Transverse colon (tissue), 4 donors: ENCODE measurements around the gene NTRK3. TPM values are rescaled to one million over a fixed set of nuclear protein-coding genes. Genes with fewer than 3 reads are reported as not detected.

Source experiments
- DNase-seq: peaks from one replicate; pipeline ENCODE4 v3.0.0-alpha.2; 2019
- H3K27ac ChIP-seq, 4 donors: fragments of 200-600 bp; sonication (generic); 2 replicates each; pipeline ENCODE4 v1.5.1; 2016 to 2018; ENCODE audit warnings: inconsistent platforms in 4 of 4
- H3K27me3 ChIP-seq: fragments of 200-600 bp; sonication (generic); 2 replicates; pipeline ENCODE4 v1.5.1; 2017; ENCODE audit warnings: inconsistent platforms
- H3K36me3 ChIP-seq, 4 donors: fragments of 200-600 bp; sonication (generic); 2 replicates each; pipeline ENCODE4 v1.5.1; 2017 to 2019; ENCODE audit warnings: inconsistent platforms in 4 of 4
- H3K4me1 ChIP-seq, 4 donors: fragments of 200-600 bp; sonication (generic); 2 replicates each; pipeline ENCODE4 v1.5.1; 2017 to 2020; ENCODE audit warnings: inconsistent platforms in 4 of 4
- H3K4me3 ChIP-seq, 4 donors: fragments of 200-600 bp; sonication (generic); 1 replicate in 1 of 4; 2 replicates in 3 of 4; pipeline versions ENCODE4 v1.5.1 to v1.6.1; 2017 to 2019; ENCODE audit warnings: inconsistent platforms in 4 of 4
- H3K9me3 ChIP-seq, 2 donors: fragments of 200-600 bp; sonication (generic); 2 replicates each; pipeline ENCODE4 v1.5.1; 2017 to 2019; ENCODE audit warnings: inconsistent platforms in 2 of 2
- CTCF ChIP-seq, 5 experiments: fragments of 200-600 bp in 3 of 5; fragments of 450-650 bp in 2 of 5; sonication (generic) in 3 of 5; IDR thresholded peaks; 1 replicate in 2 of 5; 2 replicates in 3 of 5; pipeline ENCODE4 v1.5.1; 2016 to 2017; ENCODE audit warnings: antibody characterized with exemption in 5 of 5, inconsistent platforms in 3 of 5, mild to moderate bottlenecking in 2 of 5, moderate library complexity in 1 of 5
- EP300 ChIP-seq: sonication (generic); formaldehyde crosslinking; IDR thresholded peaks from one replicate; pipeline ENCODE4 v1.6.1; 2017; ENCODE audit warnings: antibody characterized with exemption, low read depth
- POLR2A ChIP-seq: fragments of 450-650 bp; IDR thresholded peaks from one replicate; pipeline ENCODE4 v1.6.1; 2016; ENCODE audit warnings: antibody characterized with exemption, mild to moderate bottlenecking, moderate library complexity
- POLR2AphosphoS5 ChIP-seq, 3 donors: sonication (generic); formaldehyde crosslinking; IDR thresholded peaks; one replicate each; pipeline ENCODE4 v1.6.1; 2016; ENCODE audit warnings: antibody characterized with exemption in 3 of 3
- WGBS, 2 donors: methylation state at CpG; one replicate each; pipeline ENCODE4 v1.1.5; 2018; ENCODE audit warnings: low coverage in 1 of 2; 5-methylcytosine and 5-hydroxymethylcytosine counted together
- in situ Hi-C, 4 donors: fragments of 200-750 bp; cut with MboI; loops; one replicate each; pipeline versions ENCODE4 v1.15.0 to v1.15.1; 2017; ENCODE audit warnings: low sequenced_read_pairs in 3 of 4, low pct_ligation_motif_present in 1 of 4, low pct_unique_long_range_greater_than_20kb in 1 of 4
- intact Hi-C: fragments of 100-400 bp; cut with DNase I; formaldehyde crosslinking; loops from one replicate; pipeline ENCODE4 v1.15.1; 2023; ENCODE audit warnings: low total_unique reads
- total RNA-seq, 4 donors: library from RNA; depleted of rRNA; stranded (reverse); fragments of >200 nt; gene quantifications; one replicate each; pipeline ENCODE4 v1.1.0, GENCODE V29; 2016

NTRK3 gene
- total RNA-seq, 4 donors from 2014 or later: 1.1 to 2.8 (median 2.4) TPM

DNA sequence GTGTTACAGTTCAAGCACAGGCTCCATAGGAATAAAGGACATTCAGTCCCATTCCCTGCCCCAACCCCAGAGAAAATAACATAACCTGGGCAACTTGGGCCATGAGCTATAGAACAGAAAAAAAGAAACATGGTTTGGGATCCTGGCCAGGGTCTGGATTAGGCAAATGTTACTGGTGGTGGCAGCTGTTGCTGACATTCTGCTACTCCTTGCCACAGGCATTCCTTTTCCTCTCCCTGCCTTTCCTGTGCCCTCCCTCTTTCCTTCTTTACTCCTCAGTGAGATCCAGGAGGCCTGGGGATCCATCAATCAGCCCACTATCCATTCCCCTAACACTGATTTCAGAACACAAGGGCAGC lies 129.1 kb downstream of the NTRK3 start:
- Histone ChIP-seq H3K27ac (no peak overlapping the region), H3K9me3 (no peaks in the 10 kb centered on the region), H3K4me3 (no peak overlapping the region), H3K36me3 (no peaks in the 10 kb centered on the region), H3K27me3 (no peaks in the 10 kb centered on the region), H3K4me1 (no peaks in the 10 kb centered on the region)
- in situ Hi-C loops: loop anchor here in 1 of 4 donors (25.0 kb wide), 1 partner anchor 115 kb away; no protein-coding TSS in a partner anchor
- DNase-seq: no peak
- TF ChIP-seq CTCF (IDR thresholded peaks at IDR 0.05) (no peak), POLR2A (no peak), EP300 (no peak), POLR2AphosphoS5 (IDR thresholded peaks at IDR 0.05) (no peak)
- intact Hi-C loops: no loop called here

DNA sequence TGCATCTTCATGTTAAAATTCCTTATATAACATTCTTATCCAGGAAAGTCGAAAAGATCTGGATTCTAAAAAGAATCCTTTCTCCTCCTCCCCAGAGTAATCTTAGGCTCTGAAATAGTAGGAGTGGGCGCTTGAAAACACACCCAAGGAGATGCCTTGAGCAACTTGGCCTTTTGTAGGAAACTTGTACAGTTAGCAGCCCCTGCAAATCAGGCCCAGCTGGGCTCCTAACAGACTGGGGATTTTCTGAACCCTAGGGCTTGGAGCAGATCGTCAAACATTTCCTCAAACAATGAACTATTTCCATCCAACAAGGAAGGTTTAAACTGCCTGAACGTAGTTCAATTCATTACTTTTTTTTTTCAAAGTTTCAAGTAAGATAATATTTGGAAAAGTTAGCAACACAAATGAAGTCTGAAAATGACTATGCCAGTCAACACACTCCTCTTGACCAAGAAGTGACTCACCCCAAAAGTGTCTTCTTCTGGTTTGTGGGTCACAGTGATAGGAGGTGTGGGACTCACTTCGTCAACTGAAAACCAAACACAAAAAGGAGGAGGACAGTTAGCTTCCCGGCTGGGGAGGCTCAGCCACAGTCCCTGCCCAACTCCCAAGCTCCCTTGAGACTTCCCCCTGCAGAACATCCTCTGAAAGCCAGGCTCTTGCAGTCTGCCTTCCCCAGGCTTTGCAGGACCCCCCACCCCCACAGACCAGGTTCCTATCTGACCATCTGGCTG lies 129.7 kb downstream of the NTRK3 start:
- TF ChIP-seq CTCF (IDR thresholded peaks at IDR 0.05) (no peak), EP300 (no peak), POLR2AphosphoS5 (IDR thresholded peaks at IDR 0.05) (no peak), POLR2A (no peak)
- H3K36me3 ChIP-seq: no peaks in the 10 kb centered on the region

DNA sequence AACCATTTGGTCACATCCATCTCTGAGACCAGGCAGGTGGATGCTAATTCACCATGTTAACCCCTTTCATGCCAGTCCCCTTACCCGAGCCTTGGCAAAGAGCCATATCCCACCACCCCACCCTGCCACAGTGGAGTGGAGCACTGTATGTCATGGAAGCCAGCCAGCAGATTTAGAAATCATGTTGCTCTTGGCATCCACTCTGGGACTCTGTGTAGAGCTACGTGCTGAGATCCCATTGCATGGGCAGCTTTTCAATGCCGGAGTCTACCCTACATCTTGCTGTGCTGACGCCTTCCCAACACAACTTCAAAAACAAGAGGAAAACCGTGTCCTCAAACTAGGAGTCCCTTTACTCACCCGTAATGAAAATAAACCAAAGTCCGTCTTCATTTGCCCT lies 131.0 kb downstream of the NTRK3 start:
- Histone ChIP-seq H3K36me3 (no peaks in the 10 kb centered on the region), H3K27ac (no peak overlapping the region), H3K4me1 (no peaks in the 10 kb centered on the region), H3K4me3 (no peak overlapping the region), H3K27me3 (no peaks in the 10 kb centered on the region), H3K9me3 (no peaks in the 10 kb centered on the region)
- TF ChIP-seq EP300 (no peak), POLR2A (no peak)
- in situ Hi-C loops (loop anchor here in 1 of 4 donors (25.0 kb wide), 1 partner anchor 113 kb away; no protein-coding TSS in a partner anchor), intact Hi-C loops (no loop called here)
- WGBS, 2 donors: 40 to 70% methylated on average over 1 to 7 of the region's 7 CpGs
- no peak for DNase-seq

More for the DNA sequence above, 129.7 kb downstream of the NTRK3 start:
- Histone ChIP-seq H3K9me3 (no peaks in the 10 kb centered on the region), H3K27me3 (no peaks in the 10 kb centered on the region), H3K4me3 (no peak overlapping the region), H3K27ac (no peak overlapping the region), H3K4me1 (no peaks in the 10 kb centered on the region)
- in situ Hi-C loops (loop anchor here in 1 of 4 donors (25.0 kb wide), 1 partner anchor 115 kb away; no protein-coding TSS in a partner anchor), intact Hi-C loops (no loop called here)
- 48 to 58% methylated on average over 2 to 6 of the region's 6 CpGs for WGBS, 2 donors
- no peak for DNase-seq

DNA sequence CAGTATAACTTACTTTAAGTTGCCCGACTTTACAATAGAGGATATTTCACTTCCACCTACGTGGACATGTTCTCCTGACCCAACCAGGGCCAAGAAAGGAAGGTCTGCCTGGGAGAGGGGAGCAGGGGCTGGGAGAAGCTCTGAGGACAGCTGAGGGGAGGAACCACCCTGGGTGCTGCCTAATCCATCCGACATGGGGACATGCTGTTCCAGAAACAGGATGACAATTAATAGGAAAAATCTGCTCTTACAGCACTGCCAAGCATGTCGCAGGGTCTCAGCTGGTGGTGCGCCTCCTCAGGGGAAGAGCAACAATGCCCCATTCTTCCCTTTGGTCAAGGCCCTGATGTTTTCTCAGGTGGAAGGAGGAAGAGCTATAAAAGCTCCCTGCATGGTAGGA lies 132.3 kb downstream of the NTRK3 start:
- Histone ChIP-seq H3K27ac (no peak overlapping the region), H3K27me3 (no peaks in the 10 kb centered on the region), H3K36me3 (no peaks in the 10 kb centered on the region), H3K4me3 (no peak overlapping the region), H3K4me1 (no peaks in the 10 kb centered on the region), H3K9me3 (no peaks in the 10 kb centered on the region)
- 84 to 86% methylated on average over 2 to 5 of the region's 5 CpGs for WGBS, 2 donors
- TF ChIP-seq POLR2AphosphoS5 (IDR thresholded peaks at IDR 0.05): no peak
- no peak for TF ChIP-seq POLR2A
- no peak for TF ChIP-seq EP300
- no peak for TF ChIP-seq CTCF (IDR thresholded peaks at IDR 0.05)
- in situ Hi-C loops (no loop called here), intact Hi-C loops (no loop called here)
- no peak for DNase-seq
